DND-41 (cell line): Measurements from ENCODE around the gene CCDC102B.

Experiments used
- ATAC-seq: fragments of 200-7000 bp; cut with Tn5 transposase; 3 replicates; pipeline ENCODE4 v1.9.1; 2021; ENCODE audit warnings: low read depth; ENCODE audit not compliant: insufficient read depth
- DNase-seq: peaks from one replicate; pipeline ENCODE4 v3.0.0-alpha.2; 2020
- H2AFZ ChIP-seq: 2 replicates; pipeline ENCODE4 v1.6.0; 2012; ENCODE audit warnings: low read depth, low read length
- H3K27ac ChIP-seq: 2 replicates; pipeline ENCODE4 v1.5.1; 2012; ENCODE audit warnings: low read length, inconsistent platforms
- H3K27me3 ChIP-seq: fragments of 200-600 bp; sonication (generic); 2 replicates; pipeline ENCODE4 v1.6.0; 2012; ENCODE audit warnings: low read length, mild to moderate bottlenecking, inconsistent platforms; ENCODE audit not compliant: insufficient read depth, poor library complexity
- H3K36me3 ChIP-seq: 2 replicates; pipeline ENCODE4 v1.5.1; 2012; ENCODE audit warnings: low read length, inconsistent platforms; ENCODE audit not compliant: insufficient read depth
- H3K4me1 ChIP-seq: 2 replicates; pipeline ENCODE4 v1.5.1; 2012; ENCODE audit warnings: mild to moderate bottlenecking, low read length; ENCODE audit not compliant: insufficient read depth
- H3K4me2 ChIP-seq: 2 replicates; pipeline ENCODE4 v1.6.0; 2012; ENCODE audit warnings: mild to moderate bottlenecking, moderate library complexity, low read length, inconsistent platforms; ENCODE audit not compliant: insufficient read depth
- H3K4me3 ChIP-seq, 2 experiments: fragments of 200-600 bp in 1 of 2; shearing (Covaris generic) in 1 of 2; 2 replicates each; pipeline ENCODE4 v1.5.1; 2012 to 2016; ENCODE audit warnings: inconsistent platforms in 2 of 2, low read length in 2 of 2, mild to moderate bottlenecking in 2 of 2, low read depth in 1 of 2, moderate library complexity in 1 of 2
- H3K79me2 ChIP-seq: 2 replicates; pipeline ENCODE4 v1.6.0; 2012; ENCODE audit warnings: low read length, inconsistent platforms; ENCODE audit not compliant: insufficient read depth
- H3K9ac ChIP-seq: 2 replicates; pipeline ENCODE4 v1.6.0; 2012; ENCODE audit warnings: low read depth, mild to moderate bottlenecking, inconsistent platforms, low read length, moderate library complexity
- H3K9me3 ChIP-seq: 2 replicates; pipeline ENCODE4 v1.5.1; 2012; ENCODE audit warnings: low read length, moderate library complexity, mild to moderate bottlenecking, inconsistent platforms; ENCODE audit not compliant: insufficient read depth, severe bottlenecking
- H4K20me1 ChIP-seq: 2 replicates; pipeline ENCODE4 v1.6.0; 2012; ENCODE audit warnings: low read length; ENCODE audit not compliant: insufficient read depth
- EZH2 ChIP-seq: IDR thresholded peaks from 3 replicates; pipeline ENCODE4 v1.6.1; 2012; ENCODE audit warnings: borderline replicate concordance, low read depth, mild to moderate bottlenecking, moderate library complexity, low read length, inconsistent platforms; ENCODE audit not compliant: severe bottlenecking
- TF ChIP-seq, protein P1 (sequence below): IDR thresholded peaks from 2 replicates; pipeline ENCODE4 v1.5.1; 2012; ENCODE audit warnings: borderline replicate concordance, low read length, moderate library complexity, mild to moderate bottlenecking; ENCODE audit not compliant: poor library complexity, severe bottlenecking; ENCODE audit errors: extremely low read depth

CCDC102B gene

DNA sequence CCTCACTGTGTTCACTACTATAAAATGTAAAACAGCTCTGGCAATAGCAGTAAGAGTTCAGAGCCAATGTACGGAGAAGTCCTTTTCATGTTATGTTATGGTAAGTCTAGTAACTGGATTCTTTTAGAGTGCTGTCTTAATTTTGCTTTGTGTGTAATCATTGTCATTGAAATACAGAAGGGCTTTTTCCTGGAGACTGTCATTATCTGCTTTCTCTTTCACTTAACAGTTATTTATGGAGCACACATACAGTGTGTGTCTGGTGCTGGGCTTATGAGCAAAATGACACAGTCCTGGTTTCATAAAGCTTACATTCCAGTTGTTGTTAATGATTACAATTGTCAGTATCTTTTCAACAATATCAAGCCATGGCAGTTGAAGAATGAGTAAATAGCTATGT is 95.5 kb downstream of the CCDC102B start:
- Histone ChIP-seq H3K27ac (no peak overlapping the region), H3K79me2 (no peaks in the 10 kb centered on the region), H3K4me2 (no peak overlapping the region), H4K20me1 (no peaks in the 10 kb centered on the region), H3K9ac (no peak overlapping the region), H3K4me3 (no peak overlapping the region), H2AFZ (no peak overlapping the region), H3K4me1 (no peaks in the 10 kb centered on the region), H3K27me3 (no peaks in the 10 kb centered on the region), H3K9me3 (no peaks in the 10 kb centered on the region), H3K36me3 (no peaks in the 10 kb centered on the region)
- TF ChIP-seq, protein P1, sequence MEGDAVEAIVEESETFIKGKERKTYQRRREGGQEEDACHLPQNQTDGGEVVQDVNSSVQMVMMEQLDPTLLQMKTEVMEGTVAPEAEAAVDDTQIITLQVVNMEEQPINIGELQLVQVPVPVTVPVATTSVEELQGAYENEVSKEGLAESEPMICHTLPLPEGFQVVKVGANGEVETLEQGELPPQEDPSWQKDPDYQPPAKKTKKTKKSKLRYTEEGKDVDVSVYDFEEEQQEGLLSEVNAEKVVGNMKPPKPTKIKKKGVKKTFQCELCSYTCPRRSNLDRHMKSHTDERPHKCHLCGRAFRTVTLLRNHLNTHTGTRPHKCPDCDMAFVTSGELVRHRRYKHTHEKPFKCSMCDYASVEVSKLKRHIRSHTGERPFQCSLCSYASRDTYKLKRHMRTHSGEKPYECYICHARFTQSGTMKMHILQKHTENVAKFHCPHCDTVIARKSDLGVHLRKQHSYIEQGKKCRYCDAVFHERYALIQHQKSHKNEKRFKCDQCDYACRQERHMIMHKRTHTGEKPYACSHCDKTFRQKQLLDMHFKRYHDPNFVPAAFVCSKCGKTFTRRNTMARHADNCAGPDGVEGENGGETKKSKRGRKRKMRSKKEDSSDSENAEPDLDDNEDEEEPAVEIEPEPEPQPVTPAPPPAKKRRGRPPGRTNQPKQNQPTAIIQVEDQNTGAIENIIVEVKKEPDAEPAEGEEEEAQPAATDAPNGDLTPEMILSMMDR: no peak
- no peak for TF ChIP-seq EZH2
- ATAC-seq (no peak), DNase-seq (no peak)

DNA sequence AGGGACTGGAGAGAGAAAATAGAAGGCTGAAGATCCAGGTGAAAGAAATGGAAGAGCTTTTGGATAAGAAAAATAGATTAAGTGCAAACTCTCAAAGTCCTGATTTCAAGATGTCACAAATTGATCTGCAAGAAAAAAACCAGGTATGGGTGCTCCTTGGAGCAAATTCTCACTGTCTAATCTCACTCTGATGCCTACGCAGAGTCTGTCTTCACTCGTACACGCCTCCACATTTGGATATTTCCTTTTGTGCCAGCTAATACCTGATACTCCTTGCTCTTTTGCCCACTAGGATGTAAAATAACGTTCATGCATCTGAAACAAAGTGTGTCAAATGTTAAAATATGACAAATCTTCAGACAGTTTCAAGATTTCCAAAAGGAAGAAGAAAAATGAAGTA is 99.4 kb downstream of the CCDC102B start:
- H3K4me2 ChIP-seq: no peak overlapping the region
- no peaks in the 10 kb centered on the region for H3K27me3 ChIP-seq
- no peaks in the 10 kb centered on the region for H3K4me1 ChIP-seq
- ATAC-seq (no peak), DNase-seq (no peak)
- H3K9ac ChIP-seq: no peak overlapping the region
- no peaks in the 10 kb centered on the region for H3K79me2 ChIP-seq
- H3K36me3 ChIP-seq: no peaks in the 10 kb centered on the region
- H3K27ac ChIP-seq: no peak overlapping the region
- no peak overlapping the region for H3K4me3 ChIP-seq
- no peaks in the 10 kb centered on the region for H4K20me1 ChIP-seq
- no peak overlapping the region for H2AFZ ChIP-seq
- H3K9me3 ChIP-seq: no peaks in the 10 kb centered on the region
- TF ChIP-seq, protein P1: no peak
- TF ChIP-seq EZH2: no peak

DNA sequence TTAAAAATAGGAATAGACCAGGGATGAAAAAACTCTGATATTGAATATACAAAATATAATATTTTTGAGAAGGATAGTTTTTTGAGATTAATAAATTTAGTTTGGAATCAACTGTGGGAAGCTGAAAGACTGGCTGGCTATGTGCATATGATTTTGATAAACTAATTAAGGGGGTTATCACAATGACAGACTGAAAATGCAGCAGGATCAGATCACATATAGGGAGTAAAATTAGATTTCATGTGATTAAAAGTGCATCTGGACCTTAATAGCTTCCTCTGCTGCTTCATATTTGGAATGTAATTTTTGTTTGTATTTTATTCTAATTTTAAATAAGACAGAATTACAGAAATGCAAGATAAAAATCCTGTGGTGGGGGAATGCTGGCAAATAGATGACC is 111.7 kb downstream of the CCDC102B start:
- Histone ChIP-seq H3K9me3 (no peaks in the 10 kb centered on the region), H3K27ac (no peak overlapping the region), H3K4me3 (no peak overlapping the region), H3K4me1 (no peaks in the 10 kb centered on the region), H4K20me1 (no peaks in the 10 kb centered on the region), H2AFZ (no peak overlapping the region), H3K27me3 (no peaks in the 10 kb centered on the region), H3K4me2 (no peak overlapping the region), H3K9ac (no peak overlapping the region), H3K36me3 (no peaks in the 10 kb centered on the region), H3K79me2 (no peaks in the 10 kb centered on the region)
- TF ChIP-seq EZH2: no peak
- TF ChIP-seq, protein P1: no peak
- DNase-seq (no peak), ATAC-seq (no peak)

DNA sequence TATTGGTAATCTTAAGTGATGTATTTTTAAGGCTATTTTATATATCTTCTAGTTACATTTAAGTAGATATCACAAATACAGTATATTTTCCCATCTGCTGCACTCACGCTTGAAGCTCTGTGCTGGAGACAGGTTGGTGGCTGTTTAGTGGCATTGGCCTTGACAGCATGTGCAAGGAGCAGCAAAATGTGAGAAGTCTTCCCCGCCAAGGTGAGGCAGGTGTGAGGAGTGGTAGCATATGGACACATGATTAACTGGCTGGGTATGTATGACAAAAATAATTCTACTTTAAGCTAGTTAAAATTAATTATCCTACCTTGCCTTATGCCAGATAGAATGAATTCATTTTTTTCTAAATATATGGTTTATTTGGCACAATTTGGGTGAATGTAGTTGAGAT is 117.2 kb downstream of the CCDC102B start:
- no peaks in the 10 kb centered on the region for H3K9me3 ChIP-seq
- no peak for ATAC-seq
- no peaks in the 10 kb centered on the region for H3K36me3 ChIP-seq
- no peaks in the 10 kb centered on the region for H3K4me1 ChIP-seq
- DNase-seq: no peak
- no peak overlapping the region for H3K9ac ChIP-seq
- H3K79me2 ChIP-seq: no peaks in the 10 kb centered on the region
- no peaks in the 10 kb centered on the region for H4K20me1 ChIP-seq
- H3K4me3 ChIP-seq: no peak overlapping the region
- H3K4me2 ChIP-seq: no peak overlapping the region
- no peaks in the 10 kb centered on the region for H3K27me3 ChIP-seq
- H3K27ac ChIP-seq: no peak overlapping the region
- H2AFZ ChIP-seq: no peak overlapping the region
- TF ChIP-seq, protein P1: no peak
- TF ChIP-seq EZH2: no peak
